Inflammatory macrophage (primary cell): Measurements from ENCODE around the gene PDE6A.

Experiments
- DNase-seq, 2 donors: peaks; one replicate each; pipeline ENCODE4 v3.0.0-alpha.2; 2020 to 2022

Gene PDE6A

GRCh38 chr5:149924486-149924885 is 20.1 kb downstream of the PDE6A start:
- no peak for DNase-seq

DNA sequence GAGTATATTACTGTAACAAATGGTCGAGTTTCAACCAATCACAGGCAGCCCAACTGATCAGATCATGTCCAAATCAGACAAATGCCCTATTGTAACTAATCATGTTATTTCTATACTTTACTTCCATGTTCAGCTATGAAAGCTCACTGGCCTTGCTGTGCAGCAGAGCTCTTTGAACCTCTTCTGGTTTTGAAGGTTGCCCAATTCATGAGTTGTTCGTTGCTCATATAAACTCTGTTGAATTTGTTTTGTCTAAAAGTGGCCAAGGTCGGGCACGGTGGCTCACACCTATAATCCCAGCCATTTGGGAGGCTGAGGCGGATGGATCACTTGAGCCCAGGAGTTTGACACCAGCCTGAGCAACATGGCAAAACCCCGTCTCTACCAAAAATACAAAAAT is 21.6 kb downstream of the PDE6A start:
- DNase-seq = no peak

- no peak for DNase-seq
These were observed 23.0 kb downstream of the PDE6A start for GRCh38 chr5:149921597-149921996.

GRCh38 chr5:149917073-149917676 is 27.4 kb downstream of the PDE6A start:
- no peak for DNase-seq

GRCh38 chr5:149916334-149917072 is 28.1 kb downstream of the PDE6A start:
- DNase-seq = no peak

DNA sequence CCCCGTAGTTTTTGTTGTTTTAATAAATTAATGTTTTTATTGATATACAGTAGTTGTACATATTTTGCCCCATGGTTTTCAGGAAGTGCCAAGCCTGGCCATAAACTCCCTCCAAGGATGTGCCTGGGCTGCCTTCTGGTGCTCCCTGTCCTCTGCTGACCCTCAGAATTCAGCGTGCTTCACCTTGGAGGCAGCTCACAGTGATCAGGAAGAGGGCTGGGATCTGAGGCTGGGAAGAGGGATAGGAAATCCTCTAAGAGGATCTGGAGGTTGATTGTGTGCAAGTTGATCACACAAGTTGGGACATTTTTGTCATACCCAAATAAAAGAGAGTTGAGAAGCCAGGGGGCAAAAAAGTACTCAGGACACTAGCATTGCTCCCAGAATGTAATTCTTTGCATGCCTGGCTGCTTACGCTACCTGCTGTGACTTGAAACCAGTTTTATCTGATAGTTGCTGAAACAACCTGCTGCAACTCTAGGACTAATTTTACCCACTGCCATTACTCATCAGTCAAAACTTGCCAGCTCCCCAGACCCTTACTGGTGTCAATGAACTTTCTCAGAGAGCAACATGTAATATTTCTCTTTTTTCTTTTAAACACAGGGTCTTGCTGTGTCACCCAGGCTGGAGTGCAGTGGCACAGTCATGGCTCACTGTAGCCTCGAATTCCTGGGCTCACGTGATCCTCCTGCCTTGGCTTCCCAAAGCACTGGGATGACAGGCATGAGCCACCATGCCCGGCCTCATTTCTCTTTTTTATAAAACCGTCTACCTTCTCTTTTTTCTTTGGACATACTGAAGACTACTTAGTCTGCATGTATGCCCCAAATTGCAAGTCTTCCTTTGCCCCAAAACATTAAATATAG is 29.0 kb downstream of the PDE6A start:
- DNase-seq = no peak

- DNase-seq = no peak
These were observed 30.9 kb downstream of the PDE6A start for GRCh38 chr5:149913436-149914419.

DNA sequence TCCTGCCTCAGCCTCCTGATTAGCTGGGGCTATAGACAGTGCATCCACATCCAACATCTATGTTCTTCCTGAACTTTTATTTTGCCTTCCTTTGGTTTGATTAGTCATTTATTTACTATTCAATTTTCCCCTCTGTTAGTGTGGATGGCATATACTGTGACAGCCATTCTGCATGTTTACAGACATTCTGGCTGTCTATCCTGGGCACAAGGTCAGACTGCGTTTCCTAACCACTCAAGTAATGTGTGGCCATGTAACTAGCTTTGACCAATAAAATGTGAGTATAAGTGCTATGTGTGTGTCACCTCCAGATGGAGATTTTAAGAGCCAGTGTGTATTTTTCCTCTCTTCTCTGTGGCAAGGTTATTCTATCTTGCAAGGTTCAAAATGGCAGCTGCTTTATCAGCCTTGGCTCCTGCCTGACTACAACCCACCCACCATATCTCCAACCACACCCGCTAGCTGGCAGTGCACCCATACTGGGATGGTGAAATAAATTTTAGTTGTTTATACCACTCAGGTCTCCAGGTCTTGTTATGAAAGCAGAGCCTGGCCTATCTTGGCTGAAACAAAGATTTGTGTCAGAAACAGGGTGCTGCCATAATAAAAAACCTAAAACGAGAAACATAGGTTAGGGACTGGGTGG is 32.2 kb downstream of the PDE6A start:
- DNase-seq = no peak

DNA sequence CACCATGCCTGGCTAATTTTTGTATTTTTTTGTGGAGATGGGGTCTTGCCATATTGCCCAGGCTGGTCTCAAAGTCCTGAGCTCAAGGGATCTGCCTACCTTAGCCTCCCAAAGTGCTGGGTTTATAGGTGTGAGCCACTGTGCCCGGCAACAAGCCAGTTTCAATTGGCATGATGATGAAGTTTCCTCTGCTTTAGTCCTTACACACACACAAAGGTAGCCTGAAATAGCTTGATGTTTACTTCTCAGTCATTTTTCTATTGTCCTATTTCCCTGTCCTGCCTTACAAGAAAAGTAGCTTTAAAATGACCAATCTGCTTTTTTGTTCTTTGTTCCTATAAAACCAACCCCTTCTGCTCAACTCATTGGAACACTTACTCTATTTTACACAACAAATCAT is 33.6 kb downstream of the PDE6A start:
- DNase-seq = no peak

DNA sequence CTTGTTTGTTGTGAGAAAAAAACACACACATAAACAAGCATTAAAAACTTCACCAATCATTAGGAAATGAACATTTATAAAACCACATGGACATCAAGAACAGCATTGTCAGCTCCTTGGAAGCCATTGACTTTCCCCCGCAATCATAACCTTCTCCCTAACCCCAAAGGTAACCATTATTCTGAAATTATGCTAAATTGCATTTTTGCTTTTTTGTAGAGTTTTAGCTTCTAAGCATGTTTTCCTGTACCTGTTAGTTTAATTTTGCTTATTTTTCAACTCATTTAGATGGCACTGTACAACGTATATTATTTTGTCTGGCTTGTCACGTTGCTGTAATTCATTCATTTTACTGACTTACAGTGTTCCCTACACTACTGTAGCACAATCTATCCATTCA is 36.8 kb downstream of the PDE6A start:
- no peak for DNase-seq

DNA sequence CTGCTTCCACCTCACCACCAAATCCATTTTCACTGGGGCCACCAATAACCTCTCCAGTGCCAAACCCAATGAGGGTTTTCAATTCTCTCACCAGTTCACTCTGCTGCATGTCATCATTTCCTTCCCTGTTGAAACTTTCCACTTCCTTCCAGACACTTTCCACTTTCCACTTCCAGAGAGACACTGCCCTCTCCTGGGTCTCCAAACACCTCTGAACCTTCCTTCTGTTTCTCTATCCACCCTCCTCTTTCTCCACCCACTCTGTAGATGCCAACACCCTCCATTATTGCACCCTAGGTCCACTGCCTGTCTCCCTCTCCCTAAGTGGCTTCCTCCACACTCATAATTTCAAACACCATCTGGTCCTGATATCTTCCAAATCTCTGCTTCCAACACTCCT is 39.6 kb downstream of the PDE6A start:
- peak in 1 of 2 donors; percentile 14 for DNase-seq

- no peak for DNase-seq
These were observed 40.2 kb downstream of the PDE6A start for GRCh38 chr5:149904293-149904886.

- DNase-seq = no peak
These were observed 41.2 kb downstream of the PDE6A start for GRCh38 chr5:149903404-149903803.

- no peak for DNase-seq
These were observed 42.4 kb downstream of the PDE6A start for GRCh38 chr5:149902177-149902576.

- no peak for DNase-seq
These were observed 43.1 kb downstream of the PDE6A start for GRCh38 chr5:149901511-149901910.

GRCh38 chr5:149900390-149900789 is 44.2 kb downstream of the PDE6A start:
- no peak for DNase-seq

DNA sequence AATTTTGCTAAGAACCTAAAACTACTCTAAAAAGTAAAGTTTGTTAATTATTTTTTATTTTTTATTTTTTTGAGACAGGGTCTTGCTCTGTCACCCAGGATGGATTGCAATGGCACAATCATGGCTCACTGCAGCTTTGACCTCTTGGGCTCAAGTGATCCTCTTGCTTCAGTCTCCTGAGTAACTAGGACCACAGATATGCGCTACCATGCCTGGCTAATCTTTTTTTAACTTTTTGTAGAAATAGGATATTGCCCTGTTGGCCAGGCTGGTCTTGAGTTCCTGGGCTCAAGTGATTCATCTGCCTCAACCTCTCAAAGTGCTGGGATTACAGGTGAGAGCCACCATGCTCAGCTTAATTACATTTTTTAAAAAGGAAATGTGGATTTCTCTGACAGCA is 45.8 kb downstream of the PDE6A start:
- DNase-seq = no peak

- DNase-seq = no peak
These were observed 48.9 kb downstream of the PDE6A start for GRCh38 chr5:149895416-149896345.

DNA sequence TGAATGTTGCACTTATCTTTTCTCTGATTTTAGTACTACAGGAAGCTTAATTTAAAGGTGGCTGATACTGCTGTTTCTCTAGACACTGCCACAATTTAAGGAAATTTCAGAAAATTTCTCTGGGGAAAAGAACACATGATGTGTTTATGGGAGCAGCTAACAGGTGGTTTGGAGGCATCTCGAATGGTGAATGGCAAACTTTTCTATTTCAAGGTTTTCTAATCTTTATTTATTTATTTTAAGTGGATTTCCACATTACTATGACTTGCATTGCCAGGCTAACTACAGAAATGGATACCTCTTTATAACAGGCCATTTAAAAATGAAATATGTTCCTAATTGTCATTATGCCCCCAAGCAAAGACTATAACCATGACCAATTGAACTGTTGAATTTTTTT is 50.4 kb downstream of the PDE6A start:
- DNase-seq = no peak

- DNase-seq = no peak
These were observed 51.1 kb downstream of the PDE6A start for GRCh38 chr5:149893403-149893931.
